Hematopoietic multipotent progenitor cell treated with erythropoietin and hydrocortisone succinate and interleukin-3 and kit ligand, for 17 days (in vitro differentiated cells): Measurements from ENCODE around the gene CDCA8.
"Not testable (repeated sequence)": the region's sequence is repeated elsewhere in the genome, so short reads cannot be mapped to it uniquely, and the experiment has no call there.

ENCODE experiments used
- DNase-seq: peaks from one replicate; pipeline ENCODE4 v3.0.0-alpha.2; 2015; ENCODE audit warnings: low spot score

The CDCA8 gene

GRCh38 chr1:37738619-37739018 is 46.3 kb downstream of the CDCA8 start:
- DNase-seq: not testable (repeated sequence)

- DNase-seq: no peak
These were observed 46.9 kb downstream of the CDCA8 start for GRCh38 chr1:37739222-37739621.

- DNase-seq: no peak
These were observed 48.8 kb downstream of the CDCA8 start for GRCh38 chr1:37741130-37741529.

- no peak for DNase-seq
These were observed 49.3 kb downstream of the CDCA8 start for GRCh38 chr1:37741662-37742061.

GRCh38 chr1:37746806-37747205 is 54.5 kb downstream of the CDCA8 start:
- DNase-seq: no peak

- DNase-seq: no peak
These were observed 56.2 kb downstream of the CDCA8 start for GRCh38 chr1:37748565-37748964.

GRCh38 chr1:37752213-37752582 is 59.9 kb downstream of the CDCA8 start:
- no peak for DNase-seq

GRCh38 chr1:37752583-37753471 is 60.5 kb downstream of the CDCA8 start:
- no peak for DNase-seq

- DNase-seq: no peak
These were observed 61.4 kb downstream of the CDCA8 start for GRCh38 chr1:37753473-37754321.

- no peak for DNase-seq
These were observed 63.0 kb downstream of the CDCA8 start for GRCh38 chr1:37755290-37755689.

GRCh38 chr1:37755951-37756560 is 63.7 kb downstream of the CDCA8 start:
- no peak for DNase-seq
